Measurements from ENCODE around the gene LILRB4. TPM values are rescaled to one million over a fixed set of nuclear protein-coding genes. Genes with fewer than 3 reads are reported as not detected.

Gene LILRB4
- total RNA-seq, 2 donors from 2014 or later = not detected

DNA sequence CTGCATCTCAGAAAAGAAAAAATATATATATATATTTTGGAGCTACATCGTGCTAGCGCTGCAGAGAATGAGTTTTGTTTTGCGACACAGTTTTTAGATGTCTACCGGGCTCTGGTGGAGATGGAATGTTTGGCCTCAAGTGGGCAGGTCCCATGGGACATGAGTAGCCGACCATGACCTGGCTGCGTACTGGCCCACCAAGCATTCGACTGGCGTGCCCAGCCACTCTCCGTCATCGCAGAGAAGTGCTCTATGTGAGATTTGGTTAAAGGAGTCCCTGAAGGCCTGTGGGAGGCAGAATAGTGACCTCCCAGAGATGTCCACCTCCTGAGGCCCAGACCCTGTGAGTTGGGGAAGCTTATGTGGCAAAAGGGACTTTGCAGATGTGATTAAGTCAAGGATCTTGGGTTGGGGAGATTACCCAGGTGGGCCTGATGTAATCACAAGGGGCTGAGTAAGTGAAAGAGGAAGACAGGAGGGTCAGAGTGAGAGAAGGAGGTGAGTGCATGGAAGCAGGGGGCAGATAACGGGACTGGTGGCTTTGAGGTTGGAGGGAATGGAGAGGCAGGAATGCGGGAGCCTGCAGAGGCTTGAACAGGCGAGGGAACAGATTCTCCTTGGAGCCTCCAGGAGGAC, 821 bp upstream of the LILRB4 start:
- WGBS, 2 experiments (ENCODE audit: insufficient coverage in 1 of 2, insufficient read length in 1 of 2) = 84 to 87% methylated on average over 10 to 13 of the region's 13 CpGs
- Mint-ChIP-seq H3K9me3 (peaks cover 91% of the 10 kb centered on the region), H3K27ac (no peak overlapping the region), H3K4me3 (no peak overlapping the region), H3K36me3 (ENCODE audit: low read depth) (no peaks in the 10 kb centered on the region), H3K4me1 (no peaks in the 10 kb centered on the region), H3K27me3 (ENCODE audit: insufficient read depth) (no peaks in the 10 kb centered on the region)
- H3K27me3 ChIP-seq (ENCODE audit: control insufficient read depth, insufficient read depth, low read length, poor library complexity, severe bottlenecking) = no peaks in the 10 kb centered on the region
- H3K4me3 ChIP-seq (ENCODE audit: low read length) = no peak overlapping the region
- no peak overlapping the region for H3K9ac ChIP-seq (ENCODE audit: extremely low read depth, low read length, poor library complexity, severe bottlenecking)
- peaks cover 22% of the 10 kb centered on the region for H3K9me3 ChIP-seq (ENCODE audit: control insufficient read depth, low read length)
- H3K27ac ChIP-seq (ENCODE audit: low read depth, low read length) = no peak overlapping the region
- no peaks in the 10 kb centered on the region for H3K4me1 ChIP-seq (ENCODE audit: control insufficient read depth, insufficient read depth, low read length)
- H3K36me3 ChIP-seq (ENCODE audit: control insufficient read depth, insufficient read depth, low read length) = no peaks in the 10 kb centered on the region
- DNase-seq = no peak
- TF ChIP-seq, protein P1, sequence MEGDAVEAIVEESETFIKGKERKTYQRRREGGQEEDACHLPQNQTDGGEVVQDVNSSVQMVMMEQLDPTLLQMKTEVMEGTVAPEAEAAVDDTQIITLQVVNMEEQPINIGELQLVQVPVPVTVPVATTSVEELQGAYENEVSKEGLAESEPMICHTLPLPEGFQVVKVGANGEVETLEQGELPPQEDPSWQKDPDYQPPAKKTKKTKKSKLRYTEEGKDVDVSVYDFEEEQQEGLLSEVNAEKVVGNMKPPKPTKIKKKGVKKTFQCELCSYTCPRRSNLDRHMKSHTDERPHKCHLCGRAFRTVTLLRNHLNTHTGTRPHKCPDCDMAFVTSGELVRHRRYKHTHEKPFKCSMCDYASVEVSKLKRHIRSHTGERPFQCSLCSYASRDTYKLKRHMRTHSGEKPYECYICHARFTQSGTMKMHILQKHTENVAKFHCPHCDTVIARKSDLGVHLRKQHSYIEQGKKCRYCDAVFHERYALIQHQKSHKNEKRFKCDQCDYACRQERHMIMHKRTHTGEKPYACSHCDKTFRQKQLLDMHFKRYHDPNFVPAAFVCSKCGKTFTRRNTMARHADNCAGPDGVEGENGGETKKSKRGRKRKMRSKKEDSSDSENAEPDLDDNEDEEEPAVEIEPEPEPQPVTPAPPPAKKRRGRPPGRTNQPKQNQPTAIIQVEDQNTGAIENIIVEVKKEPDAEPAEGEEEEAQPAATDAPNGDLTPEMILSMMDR (conservative IDR thresholded peaks at IDR 0.05) = no peak

DNA sequence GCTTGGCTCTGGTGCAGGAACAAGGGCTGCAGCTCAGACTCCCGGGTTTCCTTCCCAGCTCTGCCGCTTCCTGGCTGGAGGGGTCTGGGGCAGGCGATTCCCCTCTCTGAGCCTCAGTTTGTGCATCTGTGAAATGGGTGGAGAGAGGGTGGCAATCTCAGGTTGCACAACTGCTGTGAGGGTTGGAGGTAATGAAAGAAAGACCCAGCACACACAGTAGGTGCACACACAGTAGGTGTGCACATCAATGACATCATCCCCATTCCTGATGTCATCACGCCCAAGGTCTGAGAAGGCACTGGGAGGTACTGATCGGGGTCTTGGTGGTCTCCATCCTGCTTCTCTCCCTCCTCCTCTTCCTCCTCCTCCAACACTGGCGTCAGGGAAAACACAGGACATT, 2.7 kb downstream of the LILRB4 start:
- no peak for DNase-seq
- Mint-ChIP-seq H3K27ac (no peak overlapping the region), H3K36me3 (ENCODE audit: low read depth) (no peaks in the 10 kb centered on the region), H3K4me1 (no peaks in the 10 kb centered on the region), H3K9me3 (peaks cover 90% of the 10 kb centered on the region), H3K4me3 (no peak overlapping the region), H3K27me3 (ENCODE audit: insufficient read depth) (no peaks in the 10 kb centered on the region)
- H3K4me1 ChIP-seq (ENCODE audit: control insufficient read depth, insufficient read depth, low read length) = no peaks in the 10 kb centered on the region
- H3K27ac ChIP-seq (ENCODE audit: low read depth, low read length) = no peak overlapping the region
- no peaks in the 10 kb centered on the region for H3K36me3 ChIP-seq (ENCODE audit: control insufficient read depth, insufficient read depth, low read length)
- TF ChIP-seq, protein P1 (conservative IDR thresholded peaks at IDR 0.05) = no peak
- no peaks in the 10 kb centered on the region for H3K27me3 ChIP-seq (ENCODE audit: control insufficient read depth, insufficient read depth, low read length, poor library complexity, severe bottlenecking)
- H3K4me3 ChIP-seq (ENCODE audit: low read length) = no peak overlapping the region
- H3K9ac ChIP-seq (ENCODE audit: extremely low read depth, low read length, poor library complexity, severe bottlenecking) = no peak overlapping the region
- peaks cover 30% of the 10 kb centered on the region for H3K9me3 ChIP-seq (ENCODE audit: control insufficient read depth, low read length)
- 69 to 100% methylated on average over 1 to 6 of the region's 6 CpGs for WGBS, 2 experiments (ENCODE audit: insufficient coverage in 1 of 2, insufficient read length in 1 of 2)

DNA sequence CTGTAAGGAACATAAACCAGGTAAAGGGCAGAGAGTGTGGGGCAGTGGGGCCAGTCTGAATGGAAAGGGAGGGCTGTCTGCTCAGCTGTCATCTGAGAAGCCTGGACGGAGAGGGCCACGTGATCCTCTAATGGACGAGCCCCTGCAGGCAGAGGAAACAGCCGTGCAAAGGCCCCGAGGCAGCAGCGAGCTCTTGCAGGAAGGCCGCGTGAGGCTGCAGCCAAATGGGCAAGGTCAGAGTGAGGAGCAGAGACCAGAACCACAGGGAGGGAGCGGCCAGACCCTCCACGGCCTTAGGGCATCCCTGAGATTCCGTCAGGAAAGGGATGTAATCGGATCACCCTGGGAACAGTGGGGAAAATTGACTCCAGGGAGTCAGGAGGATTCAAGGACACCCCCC, 4.4 kb downstream of the LILRB4 start:
- 73 to 78% methylated on average over 11 to 12 of the region's 12 CpGs for WGBS, 2 experiments (ENCODE audit: insufficient coverage in 1 of 2, insufficient read length in 1 of 2)

More for the DNA sequence above, 4.4 kb downstream of the LILRB4 start:
- no peaks in the 10 kb centered on the region for H3K4me1 ChIP-seq (ENCODE audit: control insufficient read depth, insufficient read depth, low read length)
- peaks cover 90% of the 10 kb centered on the region for H3K9me3 Mint-ChIP-seq
- no peaks in the 10 kb centered on the region for H3K27me3 ChIP-seq (ENCODE audit: control insufficient read depth, insufficient read depth, low read length, poor library complexity, severe bottlenecking)
- H3K36me3 Mint-ChIP-seq (ENCODE audit: low read depth) = no peaks in the 10 kb centered on the region
- TF ChIP-seq, protein P1 (conservative IDR thresholded peaks at IDR 0.05) = no peak
- H3K27me3 Mint-ChIP-seq (ENCODE audit: insufficient read depth) = no peaks in the 10 kb centered on the region
- no peaks in the 10 kb centered on the region for H3K36me3 ChIP-seq (ENCODE audit: control insufficient read depth, insufficient read depth, low read length)
- H3K27ac Mint-ChIP-seq = no peak overlapping the region
- H3K4me3 ChIP-seq (ENCODE audit: low read length) = no peak overlapping the region
- DNase-seq = no peak
- H3K4me1 Mint-ChIP-seq = no peaks in the 10 kb centered on the region
- no peak overlapping the region for H3K9ac ChIP-seq (ENCODE audit: extremely low read depth, low read length, poor library complexity, severe bottlenecking)
- no peak overlapping the region for H3K27ac ChIP-seq (ENCODE audit: low read depth, low read length)
- peaks cover 45% of the 10 kb centered on the region for H3K9me3 ChIP-seq (ENCODE audit: control insufficient read depth, low read length)
- no peak overlapping the region for H3K4me3 Mint-ChIP-seq

Measured in endodermal cell (in vitro differentiated cells).